Caco-2 (cell line): Measurements from ENCODE around the gene FOXL3. TPM values are rescaled to one million over a fixed set of nuclear protein-coding genes. Genes with fewer than 3 reads are reported as not detected.

ENCODE experiments used
- BruUV-seq: library from RNA; stranded (reverse); fragments of 400-500 nt; replicated peaks from 2 replicates; lab custom pipeline; 2021; lab: Mats Ljungman, UMichigan
- CTCF ChIA-PET: fragments of 300-600 bp; sonication (Branson Sonifier 250); formaldehyde crosslinking; loops from one replicate; lab custom pipeline; 2022; ENCODE audit warnings: antibody characterized with exemption; lab: Charles Lee
- POLR2A ChIA-PET: fragments of 300-600 bp; sonication (Branson Sonifier 250); formaldehyde crosslinking; loops from one replicate; lab custom pipeline; 2022; ENCODE audit warnings: antibody characterized with exemption; lab: Charles Lee
- DNase-seq, 2 experiments: peaks; one replicate each; pipeline versions ENCODE4 v3.0.0 to v3.0.0-alpha.2; 2020 to 2022
- H3K27me3 ChIP-seq: replicated peaks from 2 replicates; pipeline ENCODE4 v1.6.0; 2011; ENCODE audit warnings: low read length; ENCODE audit not compliant: control insufficient read depth, insufficient read depth
- H3K36me3 ChIP-seq: 2 replicates; pipeline ENCODE4 v1.5.1; 2011; ENCODE audit warnings: low read length; ENCODE audit not compliant: control insufficient read depth, insufficient read depth
- H3K4me1 ChIP-seq: fragments of 250-450 bp; sonication (Bioruptor Pico); 2 replicates; pipeline ENCODE4 v1.5.1; 2020; ENCODE audit warnings: mild to moderate bottlenecking
- H3K4me3 ChIP-seq: 2 replicates; pipeline ENCODE4 v1.5.1; 2011; ENCODE audit warnings: low read depth, mild to moderate bottlenecking, control low read depth, low read length
- H3K9me3 ChIP-seq: fragments of 250-450 bp; sonication (Bioruptor Pico); 2 replicates; pipeline ENCODE4 v1.5.1; 2020; ENCODE audit warnings: mild to moderate bottlenecking, moderate library complexity
- H3K27ac Mint-ChIP-seq: one replicate; pipeline ENCODE4 v1.8.0; 2022; ENCODE audit warnings: mixed read lengths; ENCODE audit not compliant: unreplicated experiment
- H3K27me3 Mint-ChIP-seq: one replicate; pipeline ENCODE4 v1.8.0; 2022; ENCODE audit warnings: mixed read lengths; ENCODE audit not compliant: insufficient read depth, unreplicated experiment
- H3K36me3 Mint-ChIP-seq: one replicate; pipeline ENCODE4 v1.8.0; 2022; ENCODE audit warnings: mild to moderate bottlenecking, mixed read lengths; ENCODE audit not compliant: insufficient read depth, unreplicated experiment
- H3K4me1 Mint-ChIP-seq: one replicate; pipeline ENCODE4 v1.8.0; 2022; ENCODE audit warnings: low read depth, mixed read lengths; ENCODE audit not compliant: unreplicated experiment
- H3K4me3 Mint-ChIP-seq: one replicate; pipeline ENCODE4 v1.8.0; 2022; ENCODE audit warnings: mild to moderate bottlenecking, moderate library complexity, mixed read lengths; ENCODE audit not compliant: unreplicated experiment
- H3K9me3 Mint-ChIP-seq: one replicate; pipeline ENCODE4 v1.8.0; 2022; ENCODE audit warnings: mixed read lengths; ENCODE audit not compliant: unreplicated experiment
- CTCF ChIP-seq, 2 experiments: fragments of 200-600 bp in 1 of 2; IDR thresholded peaks; 1 replicate in 1 of 2; 2 replicates in 1 of 2; pipeline versions ENCODE4 v1.5.1 to v1.8.0; 2011 to 2022; ENCODE audit warnings: antibody characterized with exemption in 1 of 2, control low read depth in 1 of 2, inconsistent platforms in 1 of 2, low read depth in 1 of 2, low read length in 1 of 2, mild to moderate bottlenecking in 1 of 2, moderate library complexity in 1 of 2; ENCODE audit not compliant: insufficient read depth in 1 of 2, severe bottlenecking in 1 of 2, unreplicated experiment in 1 of 2
- intact Hi-C: fragments of 100-400 bp; cut with micrococcal nuclease; formaldehyde crosslinking; loops from one replicate; pipeline ENCODE4 v1.10.0; 2022; ENCODE audit not compliant: unreplicated experiment
- total RNA-seq: library from RNA; stranded (reverse); gene quantifications from 2 replicates; pipeline ENCODE4 v1.2.3, GENCODE V29; 2022

FOXL3 gene
- total RNA-seq, 1 experiment from 2014 or later, result not detected

- Mint-ChIP-seq H3K27ac (no peak overlapping the region), H3K36me3 (peaks cover 12% of the 10 kb centered on the region), H3K27me3 (no peaks in the 10 kb centered on the region), H3K9me3 (no peaks in the 10 kb centered on the region), H3K4me3 (no peak overlapping the region), H3K4me1 (no peaks in the 10 kb centered on the region)
- H3K9me3 ChIP-seq, result no peaks in the 10 kb centered on the region
- ChIA-PET CTCF (no interaction called here), POLR2A (no interaction called here)
- H3K4me1 ChIP-seq, result no peaks in the 10 kb centered on the region
- no peaks in the 10 kb centered on the region for H3K27me3 ChIP-seq
- intact Hi-C loops, result no loop called here
- DNase-seq, result no peak
- no peak for TF ChIP-seq CTCF (IDR thresholded peaks at IDR 0.05; ENCODE audit: insufficient read depth in 1 of 2, low read depth in 1 of 2, low read length in 1 of 2, severe bottlenecking in 1 of 2, unreplicated experiment in 1 of 2)
- BruUV-seq, result no TSS peak
- H3K4me3 ChIP-seq, result no peak overlapping the region
- no peaks in the 10 kb centered on the region; the same call in 1 of the 2 replicates for H3K36me3 ChIP-seq
Observed at GRCh38 chr7:251005-251404, 39.0 kb upstream of the FOXL3 start.

- POLR2A ChIA-PET, result no interaction called here
- Histone ChIP-seq H3K27me3 (no peaks in the 10 kb centered on the region), H3K4me1 (no peaks in the 10 kb centered on the region), H3K4me3 (no peak overlapping the region), H3K9me3 (no peaks in the 10 kb centered on the region), H3K36me3 (no peaks in the 10 kb centered on the region; the same call in 1 of the 2 replicates)
- Mint-ChIP-seq H3K36me3 (peaks cover 16% of the 10 kb centered on the region), H3K27ac (no peak overlapping the region), H3K4me3 (no peak overlapping the region), H3K4me1 (no peaks in the 10 kb centered on the region), H3K9me3 (no peaks in the 10 kb centered on the region), H3K27me3 (no peaks in the 10 kb centered on the region)
- BruUV-seq, result no TSS peak
- no peak for TF ChIP-seq CTCF (IDR thresholded peaks at IDR 0.05; ENCODE audit: insufficient read depth in 1 of 2, low read depth in 1 of 2, low read length in 1 of 2, severe bottlenecking in 1 of 2, unreplicated experiment in 1 of 2)
- CTCF ChIA-PET, result no interaction called here
- intact Hi-C loops, result no loop called here
- no peak for DNase-seq
Observed at GRCh38 chr7:251446-252175, 38.4 kb upstream of the FOXL3 start.

GRCh38 chr7:252216-252965 is 37.6 kb upstream of the FOXL3 start:
- H3K4me3 ChIP-seq, result no peak overlapping the region
- Mint-ChIP-seq H3K36me3 (peaks cover 19% of the 10 kb centered on the region), H3K9me3 (no peaks in the 10 kb centered on the region), H3K4me3 (no peak overlapping the region), H3K27ac (no peak overlapping the region), H3K4me1 (no peaks in the 10 kb centered on the region), H3K27me3 (no peaks in the 10 kb centered on the region)
- H3K36me3 ChIP-seq, result peaks cover 4% of the 10 kb centered on the region
- no peak for TF ChIP-seq CTCF (IDR thresholded peaks at IDR 0.05; ENCODE audit: insufficient read depth in 1 of 2, low read depth in 1 of 2, low read length in 1 of 2, severe bottlenecking in 1 of 2, unreplicated experiment in 1 of 2)
- H3K4me1 ChIP-seq, result no peaks in the 10 kb centered on the region
- no peaks in the 10 kb centered on the region for H3K27me3 ChIP-seq
- CTCF ChIA-PET, result no interaction called here
- H3K9me3 ChIP-seq, result no peaks in the 10 kb centered on the region; the same call in 1 of the 2 replicates
- POLR2A ChIA-PET, result no interaction called here
- no peak for DNase-seq
- BruUV-seq, result no TSS peak
- intact Hi-C loops, result no loop called here
